Activated CD4-positive, alpha-beta T cell treated with anti-CD3 and anti-CD28 coated beads, Interleukin-2, amount 10 ng/mL, durations not matched to agents 24 days and 14 days (primary cell): ENCODE data around the gene PCDHA7. TPM values are rescaled to one million over a fixed set of nuclear protein-coding genes. Genes with fewer than 3 reads are reported as not detected.
"Not testable (repeated sequence)": the region's sequence is repeated elsewhere in the genome, so short reads cannot be mapped to it uniquely, and the experiment has no call there.

Experiments used
- DNase-seq: peaks from one replicate; pipeline ENCODE4 v3.0.0; 2022
- H3K27ac Mint-ChIP-seq: one replicate; pipeline ENCODE4 v1.8.0; 2022; ENCODE audit warnings: mild to moderate bottlenecking, mixed read lengths
- H3K27me3 Mint-ChIP-seq: one replicate; pipeline ENCODE4 v1.8.0; 2022; ENCODE audit warnings: mixed read lengths
- H3K36me3 Mint-ChIP-seq: one replicate; pipeline ENCODE4 v1.8.0; 2022; ENCODE audit warnings: low read depth, mild to moderate bottlenecking, mixed read lengths
- H3K4me1 Mint-ChIP-seq: one replicate; pipeline ENCODE4 v1.8.0; 2021; ENCODE audit warnings: mixed read lengths
- H3K4me3 Mint-ChIP-seq: one replicate; pipeline ENCODE4 v1.8.0; 2022; ENCODE audit warnings: mild to moderate bottlenecking, moderate library complexity, mixed read lengths
- H3K9me3 Mint-ChIP-seq: one replicate; pipeline ENCODE4 v1.8.0; 2021; ENCODE audit warnings: mixed read lengths
- intact Hi-C: fragments of 100-400 bp; cut with micrococcal nuclease; formaldehyde crosslinking; loops from one replicate; pipeline ENCODE4 v1.15.1; 2023
- total RNA-seq: library from RNA; stranded (reverse); gene quantifications from 2 replicates; pipeline ENCODE4 v1.2.3, GENCODE V29; 2022

The PCDHA7 gene
- total RNA-seq, 1 donor from 2014 or later = not detected

- DNase-seq = no peak
- H3K36me3 Mint-ChIP-seq = no peaks in the 10 kb centered on the region
- no peaks in the 10 kb centered on the region for H3K4me1 Mint-ChIP-seq
- H3K9me3 Mint-ChIP-seq = peaks cover 6% of the 10 kb centered on the region
- no peaks in the 10 kb centered on the region for H3K27me3 Mint-ChIP-seq
- no peak within 1 kb of the TSS for H3K27ac Mint-ChIP-seq
- no peak within 1 kb of the TSS for H3K4me3 Mint-ChIP-seq
- intact Hi-C loops = no loop called here
Observed at GRCh38 chr5:140868721-140869554, 34.9 kb downstream of the PCDHA7 start, which contains the start of gene PCDHA11. PCDHA11 (plus strand) TSS chr5:140868957; CDS start chr5:140869104, 147 bp downstream.

- Mint-ChIP-seq H3K9me3 (peaks cover 6% of the 10 kb centered on the region), H3K27me3 (no peaks in the 10 kb centered on the region), H3K4me1 (no peaks in the 10 kb centered on the region), H3K4me3 (no peak overlapping the region), H3K27ac (no peak overlapping the region), H3K36me3 (no peaks in the 10 kb centered on the region)
- DNase-seq = no peak
- intact Hi-C loops = no loop called here
Observed at GRCh38 chr5:140869555-140869886, 35.5 kb downstream of the PCDHA7 start.

GRCh38 chr5:140870221-140871201 lies 36.4 kb downstream of the PCDHA7 start:
- intact Hi-C loops = no loop called here
- no peak overlapping the region for H3K27ac Mint-ChIP-seq
- peaks cover 6% of the 10 kb centered on the region for H3K9me3 Mint-ChIP-seq

GRCh38 chr5:140875085-140876065 lies 41.3 kb downstream of the PCDHA7 start, which contains the start of gene PCDHA12:
PCDHA12 (plus strand) TSS chr5:140875308; CDS start chr5:140875473, 165 bp downstream.
- peaks cover 15% of the 10 kb centered on the region for H3K9me3 Mint-ChIP-seq
- no peak for DNase-seq
- no peaks in the 10 kb centered on the region for H3K27me3 Mint-ChIP-seq
- no peaks in the 10 kb centered on the region for H3K36me3 Mint-ChIP-seq
- H3K27ac Mint-ChIP-seq = peak within 1 kb of the TSS; percentile 20
- intact Hi-C loops = no loop called here
- H3K4me1 Mint-ChIP-seq = no peaks in the 10 kb centered on the region
- H3K4me3 Mint-ChIP-seq = no peak within 1 kb of the TSS

More at GRCh38 chr5:140870221-140871201, 36.4 kb downstream of the PCDHA7 start:
- Mint-ChIP-seq H3K4me3 (no peak overlapping the region), H3K27me3 (no peaks in the 10 kb centered on the region), H3K4me1 (no peaks in the 10 kb centered on the region), H3K36me3 (no peaks in the 10 kb centered on the region)
- no peak for DNase-seq

- H3K27ac Mint-ChIP-seq, DNase-seq, H3K4me1 Mint-ChIP-seq, H3K36me3 Mint-ChIP-seq, intact Hi-C loops, H3K27me3 Mint-ChIP-seq, H3K4me3 Mint-ChIP-seq: not testable (repeated sequence)
- peaks cover 23% of the 10 kb centered on the region for H3K9me3 Mint-ChIP-seq
Observed at GRCh38 chr5:140876541-140877261, 42.6 kb downstream of the PCDHA7 start.

GRCh38 chr5:140877262-140877581 lies 43.2 kb downstream of the PCDHA7 start:
- DNase-seq = no peak
- no peaks in the 10 kb centered on the region for H3K36me3 Mint-ChIP-seq
- no peaks in the 10 kb centered on the region for H3K27me3 Mint-ChIP-seq
- H3K4me3 Mint-ChIP-seq = no peak overlapping the region
- peaks cover 21% of the 10 kb centered on the region for H3K9me3 Mint-ChIP-seq
- H3K4me1 Mint-ChIP-seq = no peaks in the 10 kb centered on the region
- no peak overlapping the region for H3K27ac Mint-ChIP-seq
- intact Hi-C loops = no loop called here

GRCh38 chr5:140881889-140882590 lies 48.0 kb downstream of the PCDHA7 start, which contains the start of gene PCDHA13:
PCDHA13 (plus strand) TSS chr5:140882124; CDS start chr5:140882269, 145 bp downstream.
- H3K4me3 Mint-ChIP-seq = no peak within 1 kb of the TSS
- H3K36me3 Mint-ChIP-seq = no peaks in the 10 kb centered on the region
- no peaks in the 10 kb centered on the region for H3K27me3 Mint-ChIP-seq
- no peak for DNase-seq
- H3K27ac Mint-ChIP-seq = no peak within 1 kb of the TSS
- no peaks in the 10 kb centered on the region for H3K4me1 Mint-ChIP-seq
- peaks cover 21% of the 10 kb centered on the region for H3K9me3 Mint-ChIP-seq
- intact Hi-C loops = no loop called here

GRCh38 chr5:140882591-140882899 lies 48.5 kb downstream of the PCDHA7 start:
- Mint-ChIP-seq H3K4me3 (no peak overlapping the region), H3K27me3 (no peaks in the 10 kb centered on the region), H3K36me3 (no peaks in the 10 kb centered on the region), H3K9me3 (peaks cover 21% of the 10 kb centered on the region), H3K4me1 (no peaks in the 10 kb centered on the region), H3K27ac (no peak overlapping the region)
- intact Hi-C loops = no loop called here
- no peak for DNase-seq

GRCh38 chr5:140883373-140883772 lies 49.3 kb downstream of the PCDHA7 start:
- H3K27ac Mint-ChIP-seq = no peak overlapping the region
- H3K27me3 Mint-ChIP-seq = no peaks in the 10 kb centered on the region
- H3K4me3 Mint-ChIP-seq = no peak overlapping the region
- no peaks in the 10 kb centered on the region for H3K4me1 Mint-ChIP-seq
- no peak for DNase-seq
- no peaks in the 10 kb centered on the region for H3K36me3 Mint-ChIP-seq
- H3K9me3 Mint-ChIP-seq = peaks cover 26% of the 10 kb centered on the region
- intact Hi-C loops = no loop called here

GRCh38 chr5:140883927-140884697 lies 50.0 kb downstream of the PCDHA7 start:
- Mint-ChIP-seq H3K27ac (no peak overlapping the region), H3K9me3 (peaks cover 26% of the 10 kb centered on the region), H3K4me1 (no peaks in the 10 kb centered on the region), H3K36me3 (no peaks in the 10 kb centered on the region), H3K27me3 (no peaks in the 10 kb centered on the region), H3K4me3 (no peak overlapping the region)
- intact Hi-C loops = no loop called here
- no peak for DNase-seq
